ENCODE data around the gene PLEKHO2. TPM values are rescaled to one million over a fixed set of nuclear protein-coding genes. Genes with fewer than 3 reads are reported as not detected.

The PLEKHO2 gene
- total RNA-seq, 1 experiment from 2014 or later = 4.5 TPM

DNA sequence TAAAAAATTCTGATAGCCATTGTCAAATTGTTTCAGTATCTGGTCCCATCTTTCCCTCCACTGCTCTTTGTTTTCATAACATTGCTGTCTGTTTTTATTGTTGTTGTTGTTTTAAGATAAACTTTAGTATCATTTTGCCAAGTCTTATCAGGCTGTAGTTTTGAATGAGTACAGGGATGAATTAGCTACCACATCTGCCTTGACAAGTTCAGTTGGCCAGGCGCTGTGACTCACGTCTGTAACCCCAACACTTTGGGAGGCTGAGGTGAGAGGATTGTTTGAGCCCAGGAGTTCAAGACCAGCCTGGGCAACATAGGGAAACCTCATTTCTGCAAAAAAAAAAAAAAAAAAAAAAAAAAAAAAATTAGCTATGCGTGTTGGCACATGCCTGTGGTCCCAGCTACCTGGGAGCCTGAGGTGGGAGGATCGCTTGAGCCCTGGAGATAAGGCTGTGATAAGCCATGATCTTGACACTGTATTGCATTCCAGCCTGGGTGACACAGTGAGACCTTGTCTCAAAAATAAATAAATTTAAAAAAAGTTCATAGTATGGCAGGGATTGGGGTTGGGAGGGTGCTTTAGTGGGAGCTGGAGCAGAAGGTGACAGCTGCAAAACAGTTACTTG, 61.7 kb downstream of the PLEKHO2 start:
- no peaks in the 10 kb centered on the region for H3K4me1 Mint-ChIP-seq (ENCODE audit: low read depth, unreplicated experiment)
- Histone ChIP-seq H3K9me3 (peaks cover 12% of the 10 kb centered on the region; the same call in 1 of the 2 replicates), H3K36me3 (ENCODE audit: control insufficient read depth, insufficient read depth, low read length) (no peaks in the 10 kb centered on the region), H3K4me3 (ENCODE audit: low read depth, low read length) (no peak overlapping the region), H3K27me3 (replicated peaks; ENCODE audit: control insufficient read depth, insufficient read depth, low read length) (no peaks in the 10 kb centered on the region), H3K4me1 (no peaks in the 10 kb centered on the region)
- no peak for DNase-seq
- POLR2A ChIA-PET = interaction anchor here (0.5 to 0.6 kb wide), 3 partner anchors 8 to 10 kb away, joined by 3 to 9 read pairs (median 7); no protein-coding TSS in a partner anchor
- TF ChIP-seq, protein P1, sequence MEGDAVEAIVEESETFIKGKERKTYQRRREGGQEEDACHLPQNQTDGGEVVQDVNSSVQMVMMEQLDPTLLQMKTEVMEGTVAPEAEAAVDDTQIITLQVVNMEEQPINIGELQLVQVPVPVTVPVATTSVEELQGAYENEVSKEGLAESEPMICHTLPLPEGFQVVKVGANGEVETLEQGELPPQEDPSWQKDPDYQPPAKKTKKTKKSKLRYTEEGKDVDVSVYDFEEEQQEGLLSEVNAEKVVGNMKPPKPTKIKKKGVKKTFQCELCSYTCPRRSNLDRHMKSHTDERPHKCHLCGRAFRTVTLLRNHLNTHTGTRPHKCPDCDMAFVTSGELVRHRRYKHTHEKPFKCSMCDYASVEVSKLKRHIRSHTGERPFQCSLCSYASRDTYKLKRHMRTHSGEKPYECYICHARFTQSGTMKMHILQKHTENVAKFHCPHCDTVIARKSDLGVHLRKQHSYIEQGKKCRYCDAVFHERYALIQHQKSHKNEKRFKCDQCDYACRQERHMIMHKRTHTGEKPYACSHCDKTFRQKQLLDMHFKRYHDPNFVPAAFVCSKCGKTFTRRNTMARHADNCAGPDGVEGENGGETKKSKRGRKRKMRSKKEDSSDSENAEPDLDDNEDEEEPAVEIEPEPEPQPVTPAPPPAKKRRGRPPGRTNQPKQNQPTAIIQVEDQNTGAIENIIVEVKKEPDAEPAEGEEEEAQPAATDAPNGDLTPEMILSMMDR (IDR thresholded peaks at IDR 0.05; ENCODE audit: insufficient read depth in 1 of 2, low read depth in 1 of 2, low read length in 1 of 2, severe bottlenecking in 1 of 2, unreplicated experiment in 1 of 2) = no peak
- CTCF ChIA-PET = no interaction called here
- no TSS peak for BruUV-seq (replicated peaks)
- intact Hi-C loops (cut with micrococcal nuclease; ENCODE audit: unreplicated experiment) = no loop called here
- H3K27me3 Mint-ChIP-seq (ENCODE audit: insufficient read depth, unreplicated experiment) = peaks cover 2% of the 10 kb centered on the region
- H3K4me3 Mint-ChIP-seq (ENCODE audit: unreplicated experiment) = no peak overlapping the region
- no peaks in the 10 kb centered on the region for H3K9me3 Mint-ChIP-seq (ENCODE audit: unreplicated experiment)
- H3K36me3 Mint-ChIP-seq (ENCODE audit: insufficient read depth, unreplicated experiment) = no peaks in the 10 kb centered on the region
- no peak overlapping the region for H3K27ac Mint-ChIP-seq (ENCODE audit: unreplicated experiment)

DNA sequence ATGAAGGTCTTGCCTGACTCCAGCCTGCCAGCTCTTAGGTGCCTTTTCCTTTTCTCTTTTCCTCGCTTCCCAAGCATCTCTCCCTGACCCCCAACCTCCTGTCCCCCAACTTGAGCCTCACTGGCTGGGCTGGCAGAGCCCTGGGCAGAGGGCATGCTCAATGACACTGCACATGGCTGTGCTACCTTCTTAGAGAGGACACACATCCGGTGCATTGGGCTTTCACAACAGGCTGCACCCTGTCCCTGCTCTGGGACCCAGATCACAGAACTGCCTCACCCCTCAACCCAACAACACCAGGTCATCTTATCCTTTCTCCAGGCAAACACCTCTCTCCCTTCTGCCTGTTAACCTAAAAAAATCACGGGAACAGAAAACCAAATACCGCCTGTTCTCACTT, 62.5 kb downstream of the PLEKHO2 start:
- Mint-ChIP-seq H3K4me1 (ENCODE audit: low read depth, unreplicated experiment) (no peaks in the 10 kb centered on the region), H3K36me3 (ENCODE audit: insufficient read depth, unreplicated experiment) (no peaks in the 10 kb centered on the region), H3K27ac (ENCODE audit: unreplicated experiment) (no peak overlapping the region), H3K4me3 (ENCODE audit: unreplicated experiment) (no peak overlapping the region), H3K27me3 (ENCODE audit: insufficient read depth, unreplicated experiment) (peaks cover 2% of the 10 kb centered on the region), H3K9me3 (ENCODE audit: unreplicated experiment) (no peaks in the 10 kb centered on the region)
- Histone ChIP-seq H3K4me1 (no peaks in the 10 kb centered on the region), H3K4me3 (ENCODE audit: low read depth, low read length) (no peak overlapping the region), H3K27me3 (replicated peaks; ENCODE audit: control insufficient read depth, insufficient read depth, low read length) (no peaks in the 10 kb centered on the region), H3K36me3 (ENCODE audit: control insufficient read depth, insufficient read depth, low read length) (no peaks in the 10 kb centered on the region), H3K9me3 (peaks cover 12% of the 10 kb centered on the region; the same call in 1 of the 2 replicates)
- TF ChIP-seq, protein P1 (IDR thresholded peaks at IDR 0.05; ENCODE audit: insufficient read depth in 1 of 2, low read depth in 1 of 2, low read length in 1 of 2, severe bottlenecking in 1 of 2, unreplicated experiment in 1 of 2) = no peak
- intact Hi-C loops (cut with micrococcal nuclease; ENCODE audit: unreplicated experiment) = no loop called here
- ChIA-PET CTCF (no interaction called here), POLR2A (interaction anchor here (0.5 to 0.6 kb wide), 3 partner anchors 9 to 11 kb away, joined by 3 to 9 read pairs (median 7); no protein-coding TSS in a partner anchor)
- no TSS peak for BruUV-seq (replicated peaks)
- DNase-seq = no peak

DNA sequence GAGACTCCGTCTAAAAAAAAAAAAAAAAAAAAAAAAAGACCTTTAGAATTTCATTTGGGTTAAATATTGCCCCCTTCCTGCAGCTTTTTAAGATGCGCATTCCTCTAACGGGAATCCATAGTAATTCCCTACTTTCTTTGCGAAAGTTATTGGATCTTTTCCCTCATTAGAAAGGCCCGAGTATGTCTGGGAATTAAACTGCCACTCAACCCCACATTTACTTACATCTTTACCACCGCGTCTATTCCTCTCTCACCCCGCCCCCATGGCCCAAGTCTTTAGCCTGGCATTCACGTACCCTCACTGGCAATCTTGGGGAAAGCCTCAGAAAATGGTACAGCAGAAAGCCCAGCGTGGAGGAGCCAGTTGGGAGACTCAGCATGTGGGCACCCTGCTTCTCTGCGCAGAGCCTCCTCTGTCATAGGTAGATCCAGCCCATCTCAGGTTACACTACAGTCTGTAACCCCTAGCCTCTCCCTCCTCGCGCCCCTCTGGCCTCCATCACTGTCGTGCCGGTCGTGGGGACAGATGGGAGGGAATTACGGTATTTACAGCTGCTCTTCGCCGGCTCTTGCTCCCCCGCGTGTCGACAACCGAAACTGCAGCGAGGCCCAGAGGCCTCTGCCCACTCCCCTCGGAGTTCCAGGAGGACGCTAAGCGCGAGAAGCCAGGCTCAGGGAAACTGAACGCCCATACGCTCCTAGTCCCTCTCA, 63.6 kb downstream of the PLEKHO2 start:
- intact Hi-C loops (cut with micrococcal nuclease; ENCODE audit: unreplicated experiment) = no loop called here
- no peak overlapping the region for H3K27ac Mint-ChIP-seq (ENCODE audit: unreplicated experiment)
- no peak for DNase-seq
- H3K9me3 ChIP-seq = peaks cover 12% of the 10 kb centered on the region; the same call in 1 of the 2 replicates
- no peak overlapping the region for H3K4me3 ChIP-seq (ENCODE audit: low read depth, low read length)
- no peaks in the 10 kb centered on the region for H3K36me3 ChIP-seq (ENCODE audit: control insufficient read depth, insufficient read depth, low read length)
- no peaks in the 10 kb centered on the region for H3K36me3 Mint-ChIP-seq (ENCODE audit: insufficient read depth, unreplicated experiment)
- H3K4me1 ChIP-seq = no peaks in the 10 kb centered on the region
- H3K9me3 Mint-ChIP-seq (ENCODE audit: unreplicated experiment) = no peaks in the 10 kb centered on the region
- ChIA-PET CTCF (interaction anchor here (0.6 to 0.7 kb wide), 2 partner anchors 42 to 1171 kb away, joined by 7 to 8 read pairs; no protein-coding TSS in a partner anchor), POLR2A (no interaction called here)
- TF ChIP-seq, protein P1 (IDR thresholded peaks at IDR 0.05; ENCODE audit: insufficient read depth in 1 of 2, low read depth in 1 of 2, low read length in 1 of 2, severe bottlenecking in 1 of 2, unreplicated experiment in 1 of 2) = no peak
- H3K4me3 Mint-ChIP-seq (ENCODE audit: unreplicated experiment) = no peak overlapping the region
- H3K27me3 Mint-ChIP-seq (ENCODE audit: insufficient read depth, unreplicated experiment) = peaks cover 2% of the 10 kb centered on the region
- BruUV-seq (replicated peaks) = no TSS peak
- H3K4me1 Mint-ChIP-seq (ENCODE audit: low read depth, unreplicated experiment) = no peaks in the 10 kb centered on the region
- H3K27me3 ChIP-seq (replicated peaks; ENCODE audit: control insufficient read depth, insufficient read depth, low read length) = no peaks in the 10 kb centered on the region
